Skeletal muscle satellite cell (primary cell): ENCODE measurements around the gene RHOF.
A peak's percentile ranks its signal among the peaks of the same experiment; 100 is the strongest.
"Not testable (repeated sequence)": the region's sequence is repeated elsewhere in the genome, so short reads cannot be mapped to it uniquely, and the experiment has no call there.

Experiments used
- H3K27me3 ChIP-seq: 2 replicates; pipeline ENCODE4 v1.7.0; 2013; ENCODE audit warnings: low read length; ENCODE audit not compliant: control insufficient read depth, insufficient read depth
- H3K36me3 ChIP-seq: 2 replicates; pipeline ENCODE4 v1.7.0; 2013; ENCODE audit warnings: mild to moderate bottlenecking, control low read depth, low read length; ENCODE audit not compliant: insufficient read depth
- H3K4me1 ChIP-seq: 2 replicates; pipeline ENCODE4 v1.7.0; 2013; ENCODE audit warnings: low read length; ENCODE audit not compliant: control insufficient read depth, insufficient read depth
- H3K4me2 ChIP-seq: 2 replicates; pipeline ENCODE4 v1.7.0; 2013; ENCODE audit warnings: mild to moderate bottlenecking, low read length
- H3K4me3 ChIP-seq: 2 replicates; pipeline ENCODE4 v1.7.0; 2013; ENCODE audit warnings: low read length
- H3K9ac ChIP-seq: 2 replicates; pipeline ENCODE4 v1.7.0; 2013; ENCODE audit warnings: mild to moderate bottlenecking, low read depth, low read length, moderate library complexity
- H3K9me3 ChIP-seq: replicated peaks from 2 replicates; pipeline ENCODE4 v1.7.0; 2013; ENCODE audit warnings: mild to moderate bottlenecking, control low read depth, low read length

Gene RHOF

GRCh38 chr12:121794534-121795033 is 1.1 kb upstream of the RHOF start:
- no peaks in the 10 kb centered on the region for H3K36me3 ChIP-seq
- no peaks in the 10 kb centered on the region for H3K9me3 ChIP-seq
- peak overlapping the region; percentile 62 for H3K9ac ChIP-seq
- peak overlapping the region; percentile 72 for H3K4me3 ChIP-seq
- H3K4me1 ChIP-seq: peaks cover 56% of the 10 kb centered on the region
- H3K27me3 ChIP-seq: no peaks in the 10 kb centered on the region
- peak overlapping the region; percentile 97 for H3K4me2 ChIP-seq

- H3K9me3 ChIP-seq: no peaks in the 10 kb centered on the region
- no peaks in the 10 kb centered on the region for H3K36me3 ChIP-seq
- peaks cover 52% of the 10 kb centered on the region for H3K4me1 ChIP-seq
- H3K4me2 ChIP-seq: peak overlapping the region; percentile 97
- peak overlapping the region; percentile 72 for H3K4me3 ChIP-seq
- no peaks in the 10 kb centered on the region for H3K27me3 ChIP-seq
- H3K9ac ChIP-seq: peak overlapping the region; percentile 62
Observed at GRCh38 chr12:121793838-121794533, 498 bp upstream of the RHOF start.

DNA sequence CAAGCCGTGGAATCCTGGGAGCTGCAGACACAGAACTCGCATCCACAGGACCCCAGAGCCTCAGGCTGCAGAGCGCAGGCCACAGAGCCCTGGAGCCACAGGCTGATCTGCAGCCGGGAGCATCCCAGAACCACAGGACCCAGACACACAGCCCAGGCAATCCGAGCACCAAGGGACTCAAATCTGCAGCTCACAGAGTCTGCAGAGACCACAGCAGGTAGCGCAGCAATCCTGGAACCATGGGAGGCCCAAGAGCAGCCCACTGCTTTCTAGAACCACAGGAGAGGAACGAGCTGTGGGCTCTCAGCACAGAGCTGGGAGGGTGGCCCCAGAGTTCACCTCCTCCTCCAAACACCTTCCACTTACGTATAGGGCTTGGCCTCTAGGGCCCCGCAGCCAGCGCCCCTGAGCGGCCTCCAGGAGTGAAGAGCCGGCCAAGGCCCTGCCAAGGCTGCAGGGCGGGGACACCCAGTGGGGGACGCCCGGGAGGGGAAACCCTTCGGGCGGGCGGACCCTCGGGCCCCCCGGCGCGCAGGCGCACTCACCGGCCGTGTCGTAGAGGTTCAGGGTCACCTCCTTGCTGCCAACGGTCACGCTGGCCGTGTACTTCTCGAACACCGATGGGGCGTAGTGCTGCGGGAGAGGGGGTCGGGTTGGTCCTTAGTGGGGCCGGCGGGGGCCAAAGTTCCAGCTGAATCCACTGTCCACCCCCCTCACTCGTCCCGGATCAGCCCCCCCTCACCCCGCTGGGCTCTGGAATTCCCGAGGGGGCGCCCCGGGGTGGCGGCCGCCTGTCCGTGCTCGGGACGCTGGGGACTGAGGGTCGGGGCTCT is 665 bp downstream of the RHOF start:
- no peak overlapping the region for H3K9ac ChIP-seq
- H3K27me3 ChIP-seq: no peaks in the 10 kb centered on the region
- H3K4me1 ChIP-seq: peaks cover 41% of the 10 kb centered on the region
- H3K36me3 ChIP-seq: no peaks in the 10 kb centered on the region
- no peaks in the 10 kb centered on the region for H3K9me3 ChIP-seq
- peak overlapping the region; percentile 72 for H3K4me3 ChIP-seq
- H3K4me2 ChIP-seq: peak overlapping the region; percentile 97

DNA sequence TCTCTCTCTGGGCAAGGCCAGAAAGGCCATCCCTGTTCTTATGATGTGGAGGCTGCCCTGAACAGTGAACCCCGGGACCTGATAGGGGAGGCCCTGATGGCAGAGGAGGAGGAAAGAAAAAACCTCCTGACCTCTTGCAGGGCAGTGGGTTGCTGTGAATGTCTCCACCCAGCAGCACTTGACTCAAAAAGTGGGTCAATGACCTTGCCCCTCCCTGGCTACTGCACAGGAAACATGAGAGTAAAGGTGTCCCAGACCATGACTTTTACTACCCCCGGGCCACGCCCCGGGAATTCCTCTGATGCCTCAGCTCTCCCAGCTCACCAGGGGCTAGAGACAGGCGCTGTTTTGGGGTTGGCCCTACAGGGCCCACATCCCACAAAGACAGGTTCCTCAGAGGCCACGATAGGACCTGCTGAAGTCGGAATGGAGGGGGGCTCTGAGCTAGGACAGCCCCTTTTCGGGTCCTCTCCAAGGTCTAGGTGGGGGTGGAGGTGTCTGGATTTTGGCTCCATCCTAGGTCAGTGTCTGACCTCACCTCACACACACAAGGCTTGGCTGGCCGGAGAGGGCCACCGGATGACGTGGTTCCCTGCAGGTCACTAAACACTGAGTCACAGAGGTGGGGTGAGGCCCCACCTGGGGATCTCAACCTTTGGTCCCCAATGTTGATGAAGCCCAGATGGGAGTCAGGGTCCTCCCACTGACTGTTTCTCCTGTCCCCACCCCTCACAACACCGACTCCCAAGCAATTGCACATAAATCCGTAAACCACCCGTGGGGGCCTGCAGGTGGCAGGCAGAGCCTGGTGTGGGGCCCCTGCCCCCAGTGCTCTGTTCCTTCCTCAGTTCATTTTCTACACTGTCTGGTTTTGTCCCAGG is 1.6 kb downstream of the RHOF start:
- no peaks in the 10 kb centered on the region for H3K36me3 ChIP-seq
- peaks cover 34% of the 10 kb centered on the region for H3K4me1 ChIP-seq
- H3K4me3 ChIP-seq: no peak overlapping the region
- no peaks in the 10 kb centered on the region for H3K9me3 ChIP-seq
- no peak overlapping the region for H3K4me2 ChIP-seq
- H3K9ac ChIP-seq: no peak overlapping the region
- no peaks in the 10 kb centered on the region for H3K27me3 ChIP-seq

DNA sequence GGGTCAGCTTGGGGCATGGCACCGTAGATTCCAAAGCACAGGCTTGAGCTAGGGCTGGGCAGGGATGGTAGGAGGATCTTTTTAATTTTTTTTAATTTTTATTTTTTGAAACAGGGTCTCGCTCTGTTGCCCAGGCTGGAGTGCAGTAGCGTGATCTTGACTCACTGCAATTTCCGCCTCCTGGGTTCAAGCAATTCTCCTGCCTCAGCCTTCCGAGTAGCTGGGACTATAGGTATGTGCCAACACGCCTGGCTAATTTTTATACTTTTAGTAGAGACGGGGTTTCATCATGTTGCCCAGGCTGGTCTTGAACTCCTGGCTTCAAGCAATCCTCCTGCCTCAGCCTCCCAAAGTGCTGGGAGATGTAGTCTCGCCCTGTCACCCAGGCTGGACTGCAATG is 2.7 kb downstream of the RHOF start:
- H3K27me3 ChIP-seq, H3K9ac ChIP-seq, H3K4me3 ChIP-seq, H3K4me2 ChIP-seq, H3K36me3 ChIP-seq, H3K9me3 ChIP-seq: not testable (repeated sequence)
- H3K4me1 ChIP-seq: peaks cover 33% of the 10 kb centered on the region

- Histone ChIP-seq H3K4me1 (peaks cover 29% of the 10 kb centered on the region), H3K27me3 (no peaks in the 10 kb centered on the region), H3K4me2 (no peak overlapping the region), H3K4me3 (no peak overlapping the region), H3K9ac (no peak overlapping the region), H3K36me3 (no peaks in the 10 kb centered on the region), H3K9me3 (no peaks in the 10 kb centered on the region)
Observed at GRCh38 chr12:121789800-121790728, 3.4 kb downstream of the RHOF start.

DNA sequence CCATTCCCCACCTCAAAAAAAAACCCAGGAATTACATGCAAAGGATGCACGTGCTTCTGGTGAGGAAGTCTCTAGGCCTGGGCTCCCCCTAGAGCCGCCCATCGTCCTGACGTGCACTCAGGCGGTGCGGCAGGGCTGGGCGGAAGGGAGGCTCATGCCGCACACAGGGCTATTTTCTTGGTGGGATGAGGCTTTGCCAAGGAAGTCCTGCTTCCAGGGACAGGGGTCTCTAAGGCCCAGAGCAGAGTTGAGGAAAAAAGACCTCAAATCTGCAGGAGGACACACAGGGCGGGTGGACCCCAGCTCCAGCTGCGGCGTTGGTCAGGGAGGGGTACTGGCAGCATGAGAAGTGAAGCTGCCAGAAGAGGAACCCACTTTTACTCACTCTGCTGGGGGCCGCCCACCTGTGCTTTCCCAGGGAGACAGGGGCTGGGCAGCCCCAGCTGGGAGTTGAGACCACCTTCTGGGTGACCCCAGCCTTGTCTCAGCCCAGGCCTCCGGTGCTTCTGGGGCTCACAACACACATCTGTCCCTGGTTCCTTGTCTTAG is 4.2 kb downstream of the RHOF start:
- H3K9ac ChIP-seq: no peak overlapping the region
- H3K4me2 ChIP-seq: no peak overlapping the region
- H3K4me1 ChIP-seq: peaks cover 28% of the 10 kb centered on the region
- no peaks in the 10 kb centered on the region for H3K27me3 ChIP-seq
- H3K36me3 ChIP-seq: no peaks in the 10 kb centered on the region
- H3K9me3 ChIP-seq: no peaks in the 10 kb centered on the region
- no peak overlapping the region for H3K4me3 ChIP-seq

GRCh38 chr12:121788176-121788818 is 5.2 kb downstream of the RHOF start:
- Histone ChIP-seq H3K36me3 (no peaks in the 10 kb centered on the region), H3K9ac (no peak overlapping the region), H3K4me2 (no peak overlapping the region), H3K9me3 (no peaks in the 10 kb centered on the region), H3K27me3 (no peaks in the 10 kb centered on the region), H3K4me3 (no peak overlapping the region), H3K4me1 (peaks cover 26% of the 10 kb centered on the region)

- peaks cover 28% of the 10 kb centered on the region for H3K4me1 ChIP-seq
- no peak overlapping the region for H3K4me3 ChIP-seq
- no peak overlapping the region for H3K9ac ChIP-seq
- H3K36me3 ChIP-seq: no peaks in the 10 kb centered on the region
- H3K4me2 ChIP-seq: no peak overlapping the region
- H3K9me3 ChIP-seq: no peaks in the 10 kb centered on the region
- no peaks in the 10 kb centered on the region for H3K27me3 ChIP-seq
Observed at GRCh38 chr12:121787063-121788025, 6.1 kb downstream of the RHOF start.
